ENCODE data around the gene CAPN13. TPM values are rescaled to one million over a fixed set of nuclear protein-coding genes. Genes with fewer than 3 reads are reported as not detected.

The CAPN13 gene
- total and polyA plus RNA-seq, 2 donors (not counting 1 experiment from before 2014, with no cell fraction given), result not detected

DNA sequence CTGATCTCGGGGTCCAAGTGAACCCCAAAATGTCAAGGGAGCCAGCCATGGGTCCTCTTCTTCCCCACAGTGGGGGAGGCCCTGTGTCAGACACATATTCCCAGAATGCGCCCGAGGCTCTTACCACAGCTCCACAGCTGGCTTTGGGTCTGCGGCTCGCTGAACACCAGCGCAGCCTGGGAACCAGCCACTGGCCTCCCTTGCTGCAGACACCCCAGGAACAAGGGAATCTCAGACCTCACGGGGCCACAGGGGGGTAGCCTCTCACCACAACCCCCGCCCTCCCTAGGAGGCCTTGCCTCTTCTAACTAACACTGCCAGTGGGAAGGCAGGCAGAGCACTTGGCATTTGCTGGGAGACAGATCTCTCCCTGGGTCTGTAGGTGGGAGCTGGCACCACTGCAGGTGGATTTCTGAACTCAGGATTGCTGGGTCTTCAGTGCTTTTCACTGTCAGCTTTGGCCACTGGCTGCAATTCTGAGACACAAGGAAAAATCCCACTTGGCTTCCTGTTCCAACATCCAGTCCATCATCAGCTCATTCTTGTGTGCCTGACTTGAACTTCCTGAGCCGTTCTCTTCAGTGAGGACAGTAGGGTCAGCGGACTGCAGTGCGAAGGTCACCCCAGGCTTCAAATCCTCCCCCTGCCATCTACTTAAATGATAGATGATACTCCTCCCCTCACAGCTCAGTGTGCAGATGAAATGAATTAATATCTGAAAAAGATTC lies 128.7 kb downstream of the CAPN13 start:
- Histone ChIP-seq H3K9me3 (ENCODE audit: control extremely low read depth in 1 of 3, control insufficient read depth in 2 of 3, insufficient read depth in 1 of 3, low read length in 2 of 3) (peaks cover 0 to 1% (median 0%) of the 10 kb centered on the region in 3 donors), H3K36me3 (replicated peaks in 1 of 2; ENCODE audit: control extremely low read depth in 1 of 2, control insufficient read depth in 1 of 2, extremely low read depth in 1 of 2, insufficient read depth in 2 of 2, low read length in 1 of 2) (no peaks in the 10 kb centered on the region), H3K27me3 (replicated peaks in 1 of 4; ENCODE audit: control extremely low read depth in 1 of 4, control insufficient read depth in 3 of 4, insufficient read depth in 4 of 4, low read length in 3 of 4) (no peaks in the 10 kb centered on the region), H3K79me2 (ENCODE audit: control insufficient read depth, insufficient read depth, low read length) (no peaks in the 10 kb centered on the region), H3K27ac (ENCODE audit: low read length in 2 of 2) (no peak overlapping the region), H3K9ac (ENCODE audit: low read length) (no peak overlapping the region), H3K4me2 (replicated peaks; ENCODE audit: low read depth, low read length, poor library complexity, severe bottlenecking) (no peak overlapping the region), H4K20me1 (ENCODE audit: control insufficient read depth, insufficient read depth, low read length, poor library complexity, severe bottlenecking) (no peaks in the 10 kb centered on the region), H2AFZ (ENCODE audit: insufficient read depth, low read depth, low read length, poor library complexity, severe bottlenecking) (no peak overlapping the region), H3K4me1 (ENCODE audit: control insufficient read depth in 2 of 2, insufficient read depth in 2 of 2, low read length in 2 of 2) (peaks cover 4 to 6% of the 10 kb centered on the region in 2 donors), H3K4me3 (ENCODE audit: control extremely low read depth in 1 of 5, extremely low read depth in 1 of 5, insufficient read depth in 1 of 5, low read depth in 2 of 5, low read length in 4 of 5) (no peak overlapping the region)
- 94% methylated on average over 8 of the region's 11 CpGs for WGBS (ENCODE audit: insufficient coverage)
- ChIA-PET CTCF (interaction anchor here (0.7 kb wide), 1 partner anchor 129 kb away, joined by 3 read pairs; no protein-coding TSS in a partner anchor), POLR2A (no interaction called here)
- DNase-seq, result no peak
- H3K4me3 Mint-ChIP-seq, result no peak overlapping the region
- TF ChIP-seq, protein P1, sequence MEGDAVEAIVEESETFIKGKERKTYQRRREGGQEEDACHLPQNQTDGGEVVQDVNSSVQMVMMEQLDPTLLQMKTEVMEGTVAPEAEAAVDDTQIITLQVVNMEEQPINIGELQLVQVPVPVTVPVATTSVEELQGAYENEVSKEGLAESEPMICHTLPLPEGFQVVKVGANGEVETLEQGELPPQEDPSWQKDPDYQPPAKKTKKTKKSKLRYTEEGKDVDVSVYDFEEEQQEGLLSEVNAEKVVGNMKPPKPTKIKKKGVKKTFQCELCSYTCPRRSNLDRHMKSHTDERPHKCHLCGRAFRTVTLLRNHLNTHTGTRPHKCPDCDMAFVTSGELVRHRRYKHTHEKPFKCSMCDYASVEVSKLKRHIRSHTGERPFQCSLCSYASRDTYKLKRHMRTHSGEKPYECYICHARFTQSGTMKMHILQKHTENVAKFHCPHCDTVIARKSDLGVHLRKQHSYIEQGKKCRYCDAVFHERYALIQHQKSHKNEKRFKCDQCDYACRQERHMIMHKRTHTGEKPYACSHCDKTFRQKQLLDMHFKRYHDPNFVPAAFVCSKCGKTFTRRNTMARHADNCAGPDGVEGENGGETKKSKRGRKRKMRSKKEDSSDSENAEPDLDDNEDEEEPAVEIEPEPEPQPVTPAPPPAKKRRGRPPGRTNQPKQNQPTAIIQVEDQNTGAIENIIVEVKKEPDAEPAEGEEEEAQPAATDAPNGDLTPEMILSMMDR (IDR thresholded peaks at IDR 0.05), result no peak
- no peak for TF ChIP-seq EZH2 (IDR thresholded peaks at IDR 0.05; ENCODE audit: borderline replicate concordance, insufficient read depth, low read depth, low read length, poor library complexity, severe bottlenecking)
- intact Hi-C loops (cut with micrococcal nuclease), result no loop called here
- no peak for ATAC-seq (ENCODE audit: low read depth)
- H3K9me3 Mint-ChIP-seq (ENCODE audit: insufficient read depth), result no peaks in the 10 kb centered on the region
- H3K27me3 Mint-ChIP-seq, result peaks cover 8% of the 10 kb centered on the region
- peaks cover 10% of the 10 kb centered on the region for H3K4me1 Mint-ChIP-seq
- H3K27ac Mint-ChIP-seq, result no peak overlapping the region

DNA sequence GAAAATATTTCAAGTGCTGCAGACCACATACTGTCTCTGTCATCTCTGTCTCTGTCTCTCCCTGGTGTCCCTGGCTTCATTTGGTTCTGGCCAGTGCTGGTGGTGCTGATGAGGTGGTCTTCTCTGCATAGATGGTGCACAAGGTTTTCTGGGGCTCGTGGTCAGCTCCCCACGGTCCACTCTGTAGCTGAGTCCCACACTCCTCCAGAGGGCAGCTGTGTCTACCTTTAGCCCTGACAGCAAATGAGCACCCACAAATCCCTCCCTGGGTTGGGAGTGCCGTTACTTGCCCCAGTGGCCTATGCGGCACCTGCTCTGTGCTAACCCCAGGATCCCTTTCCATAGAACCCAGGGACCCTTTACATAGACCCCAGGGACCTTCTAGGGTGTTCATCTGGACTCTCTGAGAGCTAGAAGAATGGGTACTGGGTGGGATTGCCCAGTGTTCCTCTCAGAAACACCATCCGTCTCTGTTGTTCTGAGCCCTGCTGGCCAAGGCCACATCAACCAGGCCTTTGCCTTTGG lies 129.3 kb downstream of the CAPN13 start:
- intact Hi-C loops (cut with micrococcal nuclease), result no loop called here
- Mint-ChIP-seq H3K27ac (no peak overlapping the region), H3K4me1 (peaks cover 4% of the 10 kb centered on the region), H3K27me3 (peaks cover 9% of the 10 kb centered on the region), H3K9me3 (ENCODE audit: insufficient read depth) (no peaks in the 10 kb centered on the region), H3K4me3 (no peak overlapping the region)
- DNase-seq, result no peak
- Histone ChIP-seq H4K20me1 (ENCODE audit: control insufficient read depth, insufficient read depth, low read length, poor library complexity, severe bottlenecking) (no peaks in the 10 kb centered on the region), H3K4me1 (ENCODE audit: control insufficient read depth in 2 of 2, insufficient read depth in 2 of 2, low read length in 2 of 2) (no peaks in the 10 kb centered on the region), H3K79me2 (ENCODE audit: control insufficient read depth, insufficient read depth, low read length) (no peaks in the 10 kb centered on the region), H3K9me3 (ENCODE audit: control extremely low read depth in 1 of 3, control insufficient read depth in 2 of 3, insufficient read depth in 1 of 3, low read length in 2 of 3) (peaks cover 0 to 1% (median 0%) of the 10 kb centered on the region in 3 donors), H3K36me3 (replicated peaks in 1 of 2; ENCODE audit: control extremely low read depth in 1 of 2, control insufficient read depth in 1 of 2, extremely low read depth in 1 of 2, insufficient read depth in 2 of 2, low read length in 1 of 2) (no peaks in the 10 kb centered on the region), H3K9ac (ENCODE audit: low read length) (no peak overlapping the region), H3K4me2 (replicated peaks; ENCODE audit: low read depth, low read length, poor library complexity, severe bottlenecking) (no peak overlapping the region), H3K27me3 (replicated peaks in 1 of 4; ENCODE audit: control extremely low read depth in 1 of 4, control insufficient read depth in 3 of 4, insufficient read depth in 4 of 4, low read length in 3 of 4) (no peaks in the 10 kb centered on the region), H2AFZ (ENCODE audit: insufficient read depth, low read depth, low read length, poor library complexity, severe bottlenecking) (no peak overlapping the region), H3K4me3 (ENCODE audit: control extremely low read depth in 1 of 5, extremely low read depth in 1 of 5, insufficient read depth in 1 of 5, low read depth in 2 of 5, low read length in 4 of 5) (no peak overlapping the region), H3K27ac (ENCODE audit: low read length in 2 of 2) (no peak overlapping the region)
- 97% methylated on average over 4 of the region's 5 CpGs for WGBS (ENCODE audit: insufficient coverage)
- ChIA-PET CTCF (interaction anchor here (0.7 kb wide), 1 partner anchor 128 kb away, joined by 3 read pairs; no protein-coding TSS in a partner anchor), POLR2A (no interaction called here)
- TF ChIP-seq, protein P1 (IDR thresholded peaks at IDR 0.05), result no peak
- no peak for TF ChIP-seq EZH2 (IDR thresholded peaks at IDR 0.05; ENCODE audit: borderline replicate concordance, insufficient read depth, low read depth, low read length, poor library complexity, severe bottlenecking)
- ATAC-seq (ENCODE audit: low read depth), result no peak
